ENCODE data around the gene ARID2. TPM values are rescaled to one million over a fixed set of nuclear protein-coding genes. Genes with fewer than 3 reads are reported as not detected.
A peak's percentile ranks its signal among the peaks of the same experiment; 100 is the strongest.

ARID2 gene
- total and polyA plus RNA-seq, 2 of the 4 experiments (the other 2 are of a cell fraction), result 5.4 to 28.1 TPM

- Histone ChIP-seq H2AK9ac (replicated peaks; ENCODE audit: low read depth, low read length, poor library complexity) (no peak overlapping the region), H3K27me3 (ENCODE audit: control insufficient read depth, insufficient read depth, low read length) (no peaks in the 10 kb centered on the region), H3K27ac (ENCODE audit: insufficient read depth, low read length) (peak overlapping the region; percentile 16; the same call in 1 of the 2 replicates), H2BK20ac (ENCODE audit: low read depth, low read length) (no peak overlapping the region), H3K4me3 (ENCODE audit: insufficient read depth, low read depth, low read length) (no peak overlapping the region), H3K9me3 (ENCODE audit: control insufficient read depth, insufficient read depth, low read length) (peaks cover 3% of the 10 kb centered on the region; the same call in 1 of the 2 replicates), H4K8ac (ENCODE audit: low read depth in 2 of 2, low read length in 2 of 2) (peak overlapping the region in 1 of 2 experiments; percentile 40; a peak in 1 of 4 replicates), H2AK5ac (ENCODE audit: low read depth, low read length) (no peak overlapping the region), H3K23ac (ENCODE audit: low read depth, low read length) (peak overlapping the region; percentile 34; the same call in 1 of the 2 replicates), H2AFZ (replicated peaks; ENCODE audit: low read length, poor library complexity) (no peak overlapping the region), H4K91ac (ENCODE audit: insufficient read depth, low read depth, low read length) (peak overlapping the region; percentile 41; the same call in 1 of the 2 replicates), H4K20me1 (ENCODE audit: insufficient read depth, low read length) (no peaks in the 10 kb centered on the region), H3K4me2 (ENCODE audit: low read depth, low read length) (peak overlapping the region; percentile 4; the same call in 1 of the 2 replicates), H3K4me1 (ENCODE audit: control insufficient read depth, insufficient read depth, low read length) (peaks cover 4% of the 10 kb centered on the region; the same call in 1 of the 2 replicates), H3K56ac (ENCODE audit: extremely low read depth, insufficient read depth, low read length) (no peak overlapping the region), H2BK15ac (ENCODE audit: low read depth, low read length) (no peak overlapping the region), H3K79me1 (ENCODE audit: low read depth in 1 of 2, low read length in 2 of 2) (peaks cover 14 to 18% of the 10 kb centered on the region in 2 experiments; a peak in 3 of 4 replicates), H3K36me3 (ENCODE audit: control insufficient read depth, insufficient read depth, low read length) (peaks cover 9% of the 10 kb centered on the region; the same call in 1 of the 2 replicates), H2BK5ac (ENCODE audit: low read depth, low read length, poor library complexity, severe bottlenecking) (no peak overlapping the region), H3K4ac (ENCODE audit: low read depth, low read length) (peak overlapping the region; percentile 7; the same call in 1 of the 2 replicates), H3K9ac (ENCODE audit: low read depth, low read length) (no peak overlapping the region), H3K9me1 (ENCODE audit: insufficient read depth, low read length) (peaks cover 9% of the 10 kb centered on the region), H3K18ac (ENCODE audit: low read depth, low read length) (no peak overlapping the region), H2BK120ac (ENCODE audit: low read depth, low read length) (peak overlapping the region; percentile 27; the same call in 1 of the 2 replicates), H3K14ac (replicated peaks; ENCODE audit: low read depth, low read length) (0 out of 2 replicates have a peak overlapping the region, but pooled peaks have one; percentile 12), H4K5ac (ENCODE audit: low read depth, low read length) (no peak overlapping the region)
- BruUV-seq (replicated peaks), result no TSS peak
- no peak for DNase-seq
- no CpG with 5 or more reads among the region's 2 CpGs for WGBS, 2 experiments (ENCODE audit: extremely low coverage in 2 of 2, insufficient read length in 1 of 2)
- in situ Hi-C loops (cut with MboI; ENCODE audit: low sequenced_read_pairs) (no loop called here), dilution Hi-C loops (cut with HindIII; ENCODE audit: low sequenced_read_pairs, unreplicated experiment) (no loop called here), intact Hi-C loops (cut with micrococcal nuclease) (no loop called here)
- TF ChIP-seq MAFK (IDR thresholded peaks at IDR 0.05; ENCODE audit: low read depth, low read length), result no peak
- TF ChIP-seq POLR2A (IDR thresholded peaks at IDR 0.05; ENCODE audit: low read depth, low read length), result no peak
- TF ChIP-seq MAZ (IDR thresholded peaks at IDR 0.05; ENCODE audit: borderline replicate concordance, low read depth, low read length), result no peak
- no peak for ATAC-seq (ENCODE audit: low read depth)
- ChIA-PET CTCF (no interaction called here), POLR2A (ENCODE audit: unreplicated experiment) (no interaction called here)
These were observed 149.9 kb downstream of the ARID2 start for GRCh38 chr12:45879363-45879895.
